ENCODE measurements around the gene HS6ST3.

- TF ChIP-seq REST (IDR thresholded peaks at IDR 0.05; ENCODE audit: low read depth) (no peak), CREB1 (IDR thresholded peaks at IDR 0.05; ENCODE audit: low read depth) (no peak), TAF1 (IDR thresholded peaks at IDR 0.05; ENCODE audit: low read depth) (no peak), USF1 (IDR thresholded peaks at IDR 0.05) (no peak), EP300 (IDR thresholded peaks at IDR 0.05; ENCODE audit: borderline replicate concordance) (no peak), RAD21 (IDR thresholded peaks at IDR 0.05; ENCODE audit: low read depth) (no peak), EGR1 (IDR thresholded peaks at IDR 0.05) (no peak), CEBPB (IDR thresholded peaks at IDR 0.05) (no peak), FOXM1 (IDR thresholded peaks at IDR 0.05; ENCODE audit: borderline replicate concordance, low read depth) (no peak), YY1 (IDR thresholded peaks at IDR 0.05; ENCODE audit: low read depth) (no peak)
Measured at GRCh38 chr13:96191367-96191766, 101.5 kb downstream of the HS6ST3 start.
